HepG2 (cell line): Measurements from ENCODE around the gene ZBTB7B. TPM values are rescaled to one million over a fixed set of nuclear protein-coding genes. Genes with fewer than 3 reads are reported as not detected.

Experiments
- ARID2 ChIP-seq: sonication (generic); formaldehyde crosslinking; IDR thresholded peaks from 2 replicates; pipeline ENCODE4 v1.8.1; 2022; ENCODE audit warnings: mild to moderate bottlenecking, missing genetic modification reagents, borderline replicate concordance
- RFX1 ChIP-seq: fragments of 450-650 bp; IDR thresholded peaks from 2 replicates; pipeline ENCODE4 v1.6.1; 2017
- RFX3 ChIP-seq: IDR thresholded peaks from 2 replicates; pipeline ENCODE4 v1.6.1; 2016; ENCODE audit warnings: missing biosample characterization, missing genetic modification reagents
- ZNF546 ChIP-seq: sonication (generic); formaldehyde crosslinking; conservative IDR thresholded peaks from 2 replicates; pipeline ENCODE4 v1.8.1; 2023; ENCODE audit warnings: mild to moderate bottlenecking, missing genetic modification reagents
- ZNF577 ChIP-seq: sonication (generic); formaldehyde crosslinking; IDR thresholded peaks from 2 replicates; pipeline ENCODE4 v1.4.0; 2020; ENCODE audit warnings: mild to moderate bottlenecking, low read depth, missing genetic modification reagents, borderline replicate concordance
- ZNF672 ChIP-seq: sonication (generic); formaldehyde crosslinking; IDR thresholded peaks from 2 replicates; pipeline ENCODE4 v1.8.1; 2022; ENCODE audit warnings: missing genetic modification reagents
- ZNF709 ChIP-seq: sonication (generic); formaldehyde crosslinking; IDR thresholded peaks from 2 replicates; pipeline ENCODE4 v1.5.0; 2020; ENCODE audit warnings: mild to moderate bottlenecking, missing genetic modification reagents
- ZNF879 ChIP-seq: sonication (generic); formaldehyde crosslinking; IDR thresholded peaks from 2 replicates; pipeline ENCODE4 v1.8.1; 2023; ENCODE audit warnings: missing genetic modification reagents
- polyA plus RNA-seq, 8 experiments: library from polyadenylated mRNA; depleted of rRNA in 3 of 8; stranded (reverse) in 7 of 8; unstranded in 1 of 8; fragments of >200 nt; fragmentation: Illumina TruSeq in 4 of 8; extraction: Trizol in 4 of 8; gene quantifications; 2 replicates each; pipeline versions ENCODE4 v1.2.1 to v1.2.3, GENCODE V29; 2011 to 2016; ENCODE audit warnings: low read depth in 4 of 8, missing spikeins in 1 of 8, mixed read lengths in 1 of 8; ENCODE audit not compliant: insufficient read depth in 1 of 8
- total RNA-seq, 5 experiments: library from RNA; depleted of rRNA; stranded (reverse); fragments of >200 nt; fragmentation: Illumina TruSeq; extraction: Trizol; gene quantifications; 2 replicates each; pipeline ENCODE4 v1.2.3, GENCODE V29; 2016; ENCODE audit warnings: low read depth in 1 of 5
- TF ChIP-seq, protein P1 (sequence below): sonication (generic); formaldehyde crosslinking; IDR thresholded peaks from 2 replicates; pipeline ENCODE4 v1.9.0; 2021; ENCODE audit warnings: mild to moderate bottlenecking, missing genetic modification reagents
- TF ChIP-seq, protein P2 (sequence below): IDR thresholded peaks from 2 replicates; pipeline ENCODE4 v1.6.1; 2018; ENCODE audit warnings: missing genetic modification reagents, mild to moderate bottlenecking, missing compliant biosample characterization
- TF ChIP-seq, protein P3 (sequence below): sonication (generic); formaldehyde crosslinking; IDR thresholded peaks from 2 replicates; pipeline ENCODE4 v1.9.0; 2021; ENCODE audit warnings: missing genetic modification reagents, borderline replicate concordance
- TF ChIP-seq, protein P4 (sequence below): sonication (generic); formaldehyde crosslinking; IDR thresholded peaks from 2 replicates; pipeline ENCODE4 v1.9.0; 2021; ENCODE audit warnings: missing genetic modification reagents, borderline replicate concordance
- TF ChIP-seq, protein P5 (sequence below): sonication (generic); formaldehyde crosslinking; conservative IDR thresholded peaks from 2 replicates; pipeline ENCODE4 v1.4.0; 2020; ENCODE audit warnings: missing genetic modification reagents

The ZBTB7B gene
- total and polyA plus RNA-seq, 2 of the 13 experiments (the other 11 are each of a cell fraction or from before 2014, with no cell fraction given): 15.5 to 17.5 TPM

DNA sequence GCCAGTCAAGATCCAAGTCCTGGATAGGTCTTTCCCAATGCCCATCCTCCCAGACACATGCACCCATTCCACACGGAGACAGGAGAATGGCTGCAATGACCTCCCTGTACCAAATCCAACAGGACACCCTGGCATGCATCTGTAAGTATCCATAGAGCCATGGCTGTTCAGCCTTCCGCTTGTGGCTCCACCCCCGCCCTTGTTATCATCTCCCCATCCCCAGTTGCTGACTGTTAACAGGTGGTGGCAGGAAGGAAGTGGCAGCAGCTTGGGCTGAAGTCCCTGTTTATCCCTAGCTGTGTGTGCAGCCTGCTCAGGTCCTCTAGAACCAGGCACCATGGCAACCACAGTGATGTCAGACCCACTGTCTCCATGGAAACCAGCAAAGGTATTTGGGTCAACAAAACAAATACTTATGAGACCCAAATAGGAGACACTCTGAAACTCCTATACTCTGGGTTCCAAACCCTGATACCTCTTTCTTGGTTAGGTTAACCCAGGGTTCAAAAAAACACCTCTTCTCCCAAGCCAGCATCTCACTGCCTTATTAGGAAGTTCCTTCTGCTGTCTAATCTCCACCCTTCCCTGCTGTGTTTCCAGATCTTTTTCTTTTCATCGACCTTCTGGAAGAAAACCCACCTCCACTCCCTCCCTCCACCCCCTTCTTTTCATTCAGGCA, 47.4 kb upstream of the ZBTB7B start (continued):
- TF ChIP-seq ZNF879 (CRISPR knock-in tag): no peak
- no peak for TF ChIP-seq ARID2
- no peak for TF ChIP-seq ZNF709
- TF ChIP-seq ZNF546: no peak
- TF ChIP-seq, protein P1, sequence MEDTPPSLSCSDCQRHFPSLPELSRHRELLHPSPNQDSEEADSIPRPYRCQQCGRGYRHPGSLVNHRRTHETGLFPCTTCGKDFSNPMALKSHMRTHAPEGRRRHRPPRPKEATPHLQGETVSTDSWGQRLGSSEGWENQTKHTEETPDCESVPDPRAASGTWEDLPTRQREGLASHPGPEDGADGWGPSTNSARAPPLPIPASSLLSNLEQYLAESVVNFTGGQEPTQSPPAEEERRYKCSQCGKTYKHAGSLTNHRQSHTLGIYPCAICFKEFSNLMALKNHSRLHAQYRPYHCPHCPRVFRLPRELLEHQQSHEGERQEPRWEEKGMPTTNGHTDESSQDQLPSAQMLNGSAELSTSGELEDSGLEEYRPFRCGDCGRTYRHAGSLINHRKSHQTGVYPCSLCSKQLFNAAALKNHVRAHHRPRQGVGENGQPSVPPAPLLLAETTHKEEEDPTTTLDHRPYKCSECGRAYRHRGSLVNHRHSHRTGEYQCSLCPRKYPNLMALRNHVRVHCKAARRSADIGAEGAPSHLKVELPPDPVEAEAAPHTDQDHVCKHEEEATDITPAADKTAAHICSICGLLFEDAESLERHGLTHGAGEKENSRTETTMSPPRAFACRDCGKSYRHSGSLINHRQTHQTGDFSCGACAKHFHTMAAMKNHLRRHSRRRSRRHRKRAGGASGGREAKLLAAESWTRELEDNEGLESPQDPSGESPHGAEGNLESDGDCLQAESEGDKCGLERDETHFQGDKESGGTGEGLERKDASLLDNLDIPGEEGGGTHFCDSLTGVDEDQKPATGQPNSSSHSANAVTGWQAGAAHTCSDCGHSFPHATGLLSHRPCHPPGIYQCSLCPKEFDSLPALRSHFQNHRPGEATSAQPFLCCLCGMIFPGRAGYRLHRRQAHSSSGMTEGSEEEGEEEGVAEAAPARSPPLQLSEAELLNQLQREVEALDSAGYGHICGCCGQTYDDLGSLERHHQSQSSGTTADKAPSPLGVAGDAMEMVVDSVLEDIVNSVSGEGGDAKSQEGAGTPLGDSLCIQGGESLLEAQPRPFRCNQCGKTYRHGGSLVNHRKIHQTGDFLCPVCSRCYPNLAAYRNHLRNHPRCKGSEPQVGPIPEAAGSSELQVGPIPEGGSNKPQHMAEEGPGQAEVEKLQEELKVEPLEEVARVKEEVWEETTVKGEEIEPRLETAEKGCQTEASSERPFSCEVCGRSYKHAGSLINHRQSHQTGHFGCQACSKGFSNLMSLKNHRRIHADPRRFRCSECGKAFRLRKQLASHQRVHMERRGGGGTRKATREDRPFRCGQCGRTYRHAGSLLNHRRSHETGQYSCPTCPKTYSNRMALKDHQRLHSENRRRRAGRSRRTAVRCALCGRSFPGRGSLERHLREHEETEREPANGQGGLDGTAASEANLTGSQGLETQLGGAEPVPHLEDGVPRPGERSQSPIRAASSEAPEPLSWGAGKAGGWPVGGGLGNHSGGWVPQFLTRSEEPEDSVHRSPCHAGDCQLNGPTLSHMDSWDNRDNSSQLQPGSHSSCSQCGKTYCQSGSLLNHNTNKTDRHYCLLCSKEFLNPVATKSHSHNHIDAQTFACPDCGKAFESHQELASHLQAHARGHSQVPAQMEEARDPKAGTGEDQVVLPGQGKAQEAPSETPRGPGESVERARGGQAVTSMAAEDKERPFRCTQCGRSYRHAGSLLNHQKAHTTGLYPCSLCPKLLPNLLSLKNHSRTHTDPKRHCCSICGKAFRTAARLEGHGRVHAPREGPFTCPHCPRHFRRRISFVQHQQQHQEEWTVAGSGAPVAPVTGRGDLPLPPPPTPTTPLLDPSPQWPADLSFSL: no peak
- peak; percentile 84 for TF ChIP-seq RFX3
- TF ChIP-seq ZNF672 (CRISPR knock-in tag): peak; percentile 89; the same call in 1 of the 2 replicates
- TF ChIP-seq, protein P2, sequence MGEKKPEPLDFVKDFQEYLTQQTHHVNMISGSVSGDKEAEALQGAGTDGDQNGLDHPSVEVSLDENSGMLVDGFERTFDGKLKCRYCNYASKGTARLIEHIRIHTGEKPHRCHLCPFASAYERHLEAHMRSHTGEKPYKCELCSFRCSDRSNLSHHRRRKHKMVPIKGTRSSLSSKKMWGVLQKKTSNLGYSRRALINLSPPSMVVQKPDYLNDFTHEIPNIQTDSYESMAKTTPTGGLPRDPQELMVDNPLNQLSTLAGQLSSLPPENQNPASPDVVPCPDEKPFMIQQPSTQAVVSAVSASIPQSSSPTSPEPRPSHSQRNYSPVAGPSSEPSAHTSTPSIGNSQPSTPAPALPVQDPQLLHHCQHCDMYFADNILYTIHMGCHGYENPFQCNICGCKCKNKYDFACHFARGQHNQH: peak; percentile 39; the same call in 1 of the 2 replicates
- TF ChIP-seq RFX1: peak; percentile 91
- TF ChIP-seq, protein P3, sequence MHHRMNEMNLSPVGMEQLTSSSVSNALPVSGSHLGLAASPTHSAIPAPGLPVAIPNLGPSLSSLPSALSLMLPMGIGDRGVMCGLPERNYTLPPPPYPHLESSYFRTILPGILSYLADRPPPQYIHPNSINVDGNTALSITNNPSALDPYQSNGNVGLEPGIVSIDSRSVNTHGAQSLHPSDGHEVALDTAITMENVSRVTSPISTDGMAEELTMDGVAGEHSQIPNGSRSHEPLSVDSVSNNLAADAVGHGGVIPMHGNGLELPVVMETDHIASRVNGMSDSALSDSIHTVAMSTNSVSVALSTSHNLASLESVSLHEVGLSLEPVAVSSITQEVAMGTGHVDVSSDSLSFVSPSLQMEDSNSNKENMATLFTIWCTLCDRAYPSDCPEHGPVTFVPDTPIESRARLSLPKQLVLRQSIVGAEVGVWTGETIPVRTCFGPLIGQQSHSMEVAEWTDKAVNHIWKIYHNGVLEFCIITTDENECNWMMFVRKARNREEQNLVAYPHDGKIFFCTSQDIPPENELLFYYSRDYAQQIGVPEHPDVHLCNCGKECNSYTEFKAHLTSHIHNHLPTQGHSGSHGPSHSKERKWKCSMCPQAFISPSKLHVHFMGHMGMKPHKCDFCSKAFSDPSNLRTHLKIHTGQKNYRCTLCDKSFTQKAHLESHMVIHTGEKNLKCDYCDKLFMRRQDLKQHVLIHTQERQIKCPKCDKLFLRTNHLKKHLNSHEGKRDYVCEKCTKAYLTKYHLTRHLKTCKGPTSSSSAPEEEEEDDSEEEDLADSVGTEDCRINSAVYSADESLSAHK (CRISPR knock-in tag): no peak
- TF ChIP-seq, protein P4, sequence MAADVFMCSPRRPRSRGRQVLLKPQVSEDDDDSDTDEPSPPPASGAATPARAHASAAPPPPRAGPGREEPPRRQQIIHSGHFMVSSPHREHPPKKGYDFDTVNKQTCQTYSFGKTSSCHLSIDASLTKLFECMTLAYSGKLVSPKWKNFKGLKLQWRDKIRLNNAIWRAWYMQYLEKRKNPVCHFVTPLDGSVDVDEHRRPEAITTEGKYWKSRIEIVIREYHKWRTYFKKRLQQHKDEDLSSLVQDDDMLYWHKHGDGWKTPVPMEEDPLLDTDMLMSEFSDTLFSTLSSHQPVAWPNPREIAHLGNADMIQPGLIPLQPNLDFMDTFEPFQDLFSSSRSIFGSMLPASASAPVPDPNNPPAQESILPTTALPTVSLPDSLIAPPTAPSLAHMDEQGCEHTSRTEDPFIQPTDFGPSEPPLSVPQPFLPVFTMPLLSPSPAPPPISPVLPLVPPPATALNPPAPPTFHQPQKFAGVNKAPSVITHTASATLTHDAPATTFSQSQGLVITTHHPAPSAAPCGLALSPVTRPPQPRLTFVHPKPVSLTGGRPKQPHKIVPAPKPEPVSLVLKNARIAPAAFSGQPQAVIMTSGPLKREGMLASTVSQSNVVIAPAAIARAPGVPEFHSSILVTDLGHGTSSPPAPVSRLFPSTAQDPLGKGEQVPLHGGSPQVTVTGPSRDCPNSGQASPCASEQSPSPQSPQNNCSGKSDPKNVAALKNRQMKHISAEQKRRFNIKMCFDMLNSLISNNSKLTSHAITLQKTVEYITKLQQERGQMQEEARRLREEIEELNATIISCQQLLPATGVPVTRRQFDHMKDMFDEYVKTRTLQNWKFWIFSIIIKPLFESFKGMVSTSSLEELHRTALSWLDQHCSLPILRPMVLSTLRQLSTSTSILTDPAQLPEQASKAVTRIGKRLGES: no peak
- TF ChIP-seq ZNF577 (CRISPR knock-in tag): no peak
- TF ChIP-seq, protein P5, sequence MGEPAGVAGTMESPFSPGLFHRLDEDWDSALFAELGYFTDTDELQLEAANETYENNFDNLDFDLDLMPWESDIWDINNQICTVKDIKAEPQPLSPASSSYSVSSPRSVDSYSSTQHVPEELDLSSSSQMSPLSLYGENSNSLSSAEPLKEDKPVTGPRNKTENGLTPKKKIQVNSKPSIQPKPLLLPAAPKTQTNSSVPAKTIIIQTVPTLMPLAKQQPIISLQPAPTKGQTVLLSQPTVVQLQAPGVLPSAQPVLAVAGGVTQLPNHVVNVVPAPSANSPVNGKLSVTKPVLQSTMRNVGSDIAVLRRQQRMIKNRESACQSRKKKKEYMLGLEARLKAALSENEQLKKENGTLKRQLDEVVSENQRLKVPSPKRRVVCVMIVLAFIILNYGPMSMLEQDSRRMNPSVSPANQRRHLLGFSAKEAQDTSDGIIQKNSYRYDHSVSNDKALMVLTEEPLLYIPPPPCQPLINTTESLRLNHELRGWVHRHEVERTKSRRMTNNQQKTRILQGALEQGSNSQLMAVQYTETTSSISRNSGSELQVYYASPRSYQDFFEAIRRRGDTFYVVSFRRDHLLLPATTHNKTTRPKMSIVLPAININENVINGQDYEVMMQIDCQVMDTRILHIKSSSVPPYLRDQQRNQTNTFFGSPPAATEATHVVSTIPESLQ: no peak
